DOHH2 (cell line): ENCODE data around the gene CLCN3.

ENCODE experiments used
- EZH2phosphoT487 ChIP-seq: fragments of 200-600 bp; sonication (generic); IDR thresholded peaks from 2 replicates; pipeline ENCODE4 v1.6.1; 2017; ENCODE audit warnings: borderline replicate concordance, mild to moderate bottlenecking, antibody characterized with exemption, low read length, moderate library complexity, mixed read lengths
- TF ChIP-seq, protein P1 (sequence below): fragments of 200-600 bp; sonication (generic); IDR thresholded peaks from one replicate; pipeline ENCODE4 v1.5.1; 2014; ENCODE audit warnings: antibody characterized with exemption, mild to moderate bottlenecking, low read depth, low read length; ENCODE audit not compliant: poor library complexity, severe bottlenecking

DNA sequence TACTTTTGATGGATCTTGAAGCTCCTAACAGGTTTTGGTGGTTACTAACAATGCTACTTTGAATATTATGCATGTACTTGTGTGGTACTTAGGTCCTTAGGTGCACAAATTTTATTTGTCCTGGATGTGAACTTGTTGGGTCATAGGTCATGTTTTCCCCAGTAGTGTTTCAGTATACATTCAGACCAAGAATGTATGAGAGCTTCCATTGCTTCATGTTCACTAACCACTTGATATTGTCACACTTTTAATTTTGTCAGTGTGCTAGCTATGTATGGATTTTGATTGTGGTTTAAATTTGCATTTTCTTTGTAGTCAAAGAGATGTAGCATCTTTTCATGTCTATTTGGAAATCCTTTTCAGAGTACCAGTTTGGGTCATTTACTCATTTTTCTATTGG lies 32.2 kb downstream of the CLCN3 start:
- TF ChIP-seq, protein P1, sequence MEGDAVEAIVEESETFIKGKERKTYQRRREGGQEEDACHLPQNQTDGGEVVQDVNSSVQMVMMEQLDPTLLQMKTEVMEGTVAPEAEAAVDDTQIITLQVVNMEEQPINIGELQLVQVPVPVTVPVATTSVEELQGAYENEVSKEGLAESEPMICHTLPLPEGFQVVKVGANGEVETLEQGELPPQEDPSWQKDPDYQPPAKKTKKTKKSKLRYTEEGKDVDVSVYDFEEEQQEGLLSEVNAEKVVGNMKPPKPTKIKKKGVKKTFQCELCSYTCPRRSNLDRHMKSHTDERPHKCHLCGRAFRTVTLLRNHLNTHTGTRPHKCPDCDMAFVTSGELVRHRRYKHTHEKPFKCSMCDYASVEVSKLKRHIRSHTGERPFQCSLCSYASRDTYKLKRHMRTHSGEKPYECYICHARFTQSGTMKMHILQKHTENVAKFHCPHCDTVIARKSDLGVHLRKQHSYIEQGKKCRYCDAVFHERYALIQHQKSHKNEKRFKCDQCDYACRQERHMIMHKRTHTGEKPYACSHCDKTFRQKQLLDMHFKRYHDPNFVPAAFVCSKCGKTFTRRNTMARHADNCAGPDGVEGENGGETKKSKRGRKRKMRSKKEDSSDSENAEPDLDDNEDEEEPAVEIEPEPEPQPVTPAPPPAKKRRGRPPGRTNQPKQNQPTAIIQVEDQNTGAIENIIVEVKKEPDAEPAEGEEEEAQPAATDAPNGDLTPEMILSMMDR, result no peak
- TF ChIP-seq EZH2phosphoT487, result no peak
